RKO (cell line): ENCODE results near the gene GALT.

ENCODE experiments used
- DNase-seq: peaks from one replicate; pipeline ENCODE4 v3.0.0-alpha.2; 2016; ENCODE audit warnings: low spot score

Gene GALT

DNA sequence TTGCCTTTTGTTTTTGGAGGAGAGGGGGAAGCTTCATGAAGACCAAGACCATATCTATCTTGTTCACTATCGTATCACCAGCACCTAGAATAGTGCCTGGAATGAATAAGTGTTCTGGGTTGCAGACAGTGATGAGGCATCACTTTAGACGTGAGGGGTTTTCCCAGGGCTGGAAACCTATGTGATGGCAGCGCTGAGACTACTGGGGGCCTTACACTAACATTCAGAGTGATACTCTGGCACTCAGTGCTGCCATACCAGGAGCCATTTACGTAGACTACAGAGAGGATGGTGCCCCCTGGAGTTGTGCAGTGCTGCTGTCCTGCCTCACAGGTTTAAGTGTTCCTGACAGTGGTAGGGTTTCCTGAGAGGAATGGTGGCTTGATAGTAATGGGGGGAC is 37.7 kb downstream of the GALT start:
- no peak for DNase-seq

DNA sequence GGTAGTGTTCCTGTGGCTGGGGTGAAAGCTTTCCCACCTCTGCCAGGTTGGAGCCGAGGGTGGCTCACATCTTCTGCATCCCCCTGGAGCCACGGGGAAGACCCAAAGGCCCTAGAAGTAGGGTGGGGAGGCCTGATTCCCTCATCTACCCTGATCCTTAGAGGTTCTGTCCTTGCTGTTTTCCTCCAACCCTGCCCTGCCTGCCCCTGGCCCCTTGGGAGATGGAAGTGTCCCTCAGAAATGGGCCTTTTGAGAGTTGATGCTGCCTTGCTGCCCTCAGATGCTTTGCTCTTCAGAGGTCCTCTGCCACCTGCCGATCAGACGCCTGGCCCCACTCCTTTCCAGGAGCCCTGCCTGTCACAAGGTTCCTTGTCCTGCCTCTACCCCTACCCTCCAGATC is 38.3 kb downstream of the GALT start:
- no peak for DNase-seq

DNA sequence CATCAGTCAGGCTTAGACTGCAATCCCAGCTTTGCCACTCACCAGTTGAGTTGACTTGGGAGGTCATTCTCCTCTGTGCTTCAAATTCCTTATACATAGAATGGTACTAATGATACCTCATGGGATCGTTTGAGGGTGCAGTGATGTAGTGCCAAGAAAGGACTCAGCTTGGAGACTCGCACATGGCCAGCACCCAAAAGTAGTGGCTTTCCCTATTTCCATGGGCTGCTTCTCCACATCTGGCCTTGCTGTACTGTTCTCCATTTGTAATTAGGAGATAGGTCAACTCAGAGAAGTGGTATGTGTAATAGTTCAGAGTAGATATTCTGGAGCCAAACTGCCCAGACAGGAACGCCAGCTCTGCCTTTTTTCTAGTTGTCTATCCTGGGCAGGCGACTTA is 39.1 kb downstream of the GALT start:
- no peak for DNase-seq

DNA sequence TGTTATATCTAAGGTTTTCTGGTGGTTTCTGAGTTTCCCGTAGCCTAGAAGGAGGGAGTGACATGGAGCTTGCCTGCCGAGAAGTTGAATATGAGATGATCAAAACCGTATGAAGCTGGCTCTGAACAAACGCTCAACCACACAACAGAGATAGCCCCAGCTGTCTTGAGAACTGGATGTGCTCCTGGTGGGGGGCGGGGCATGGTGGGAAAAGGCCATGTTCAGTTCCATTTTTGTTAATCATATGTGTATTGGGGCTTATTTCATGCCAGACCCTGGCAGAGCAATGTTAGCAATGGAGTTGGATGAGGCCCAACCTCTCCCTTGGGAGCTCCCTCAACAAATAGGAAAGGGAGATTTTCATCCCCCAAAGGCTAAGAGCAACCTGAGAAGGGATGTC is 39.8 kb downstream of the GALT start:
- no peak for DNase-seq

DNA sequence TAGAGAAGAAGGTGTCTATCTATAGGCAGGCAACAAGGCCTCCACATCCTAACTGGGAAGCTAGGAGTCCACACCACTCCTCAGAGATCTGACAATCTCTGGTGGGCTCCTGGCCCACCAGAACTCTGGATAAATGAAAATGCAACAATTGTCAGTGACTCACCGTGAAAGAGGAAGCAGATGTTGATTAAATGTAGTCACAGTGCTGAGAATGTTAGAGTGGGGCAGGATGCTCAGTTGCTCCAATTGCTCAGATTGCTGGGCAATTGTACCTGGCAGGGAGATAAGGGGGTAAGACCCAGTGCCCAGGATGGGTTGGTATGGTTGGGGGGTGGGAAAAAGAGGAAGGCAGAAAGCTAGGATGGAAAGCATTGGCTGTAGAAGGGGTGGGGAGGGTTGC is 40.3 kb downstream of the GALT start:
- no peak for DNase-seq

DNA sequence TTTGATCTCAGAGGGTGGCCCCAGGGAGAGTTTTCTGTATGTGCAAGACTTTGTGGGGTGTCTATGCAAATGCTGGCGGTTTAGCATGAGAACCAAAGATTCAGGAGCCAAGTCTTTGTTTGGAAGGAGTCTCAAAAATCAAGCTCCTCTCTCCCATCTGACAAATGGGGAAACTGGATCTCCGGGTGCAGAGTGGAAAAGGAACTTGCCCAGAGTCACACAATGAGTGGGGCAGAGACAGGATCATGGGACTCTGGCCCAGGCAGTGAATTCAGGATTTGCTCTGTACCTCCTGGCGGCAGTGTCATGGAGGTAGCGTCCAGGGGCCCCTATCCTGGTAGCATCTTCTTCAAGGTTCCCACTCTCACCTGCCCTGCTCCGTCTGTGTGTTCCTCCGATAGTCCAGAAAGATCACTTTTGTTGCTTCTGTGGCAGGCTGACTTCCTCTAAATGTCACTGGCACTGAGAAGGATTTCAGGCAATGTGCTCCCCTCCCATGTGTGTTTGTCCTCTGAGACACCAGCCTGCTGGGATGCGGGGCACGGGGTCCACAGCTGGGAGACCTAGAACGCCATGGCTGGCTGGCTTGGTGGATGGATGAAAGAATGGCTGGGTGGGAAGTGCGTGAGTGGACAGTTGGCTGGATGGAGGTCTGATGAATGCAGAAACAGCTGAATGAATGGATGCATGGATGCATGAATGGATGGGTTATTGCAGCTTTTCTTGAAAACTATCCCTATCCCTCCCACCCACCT is 41.0 kb downstream of the GALT start:
- no peak for DNase-seq

DNA sequence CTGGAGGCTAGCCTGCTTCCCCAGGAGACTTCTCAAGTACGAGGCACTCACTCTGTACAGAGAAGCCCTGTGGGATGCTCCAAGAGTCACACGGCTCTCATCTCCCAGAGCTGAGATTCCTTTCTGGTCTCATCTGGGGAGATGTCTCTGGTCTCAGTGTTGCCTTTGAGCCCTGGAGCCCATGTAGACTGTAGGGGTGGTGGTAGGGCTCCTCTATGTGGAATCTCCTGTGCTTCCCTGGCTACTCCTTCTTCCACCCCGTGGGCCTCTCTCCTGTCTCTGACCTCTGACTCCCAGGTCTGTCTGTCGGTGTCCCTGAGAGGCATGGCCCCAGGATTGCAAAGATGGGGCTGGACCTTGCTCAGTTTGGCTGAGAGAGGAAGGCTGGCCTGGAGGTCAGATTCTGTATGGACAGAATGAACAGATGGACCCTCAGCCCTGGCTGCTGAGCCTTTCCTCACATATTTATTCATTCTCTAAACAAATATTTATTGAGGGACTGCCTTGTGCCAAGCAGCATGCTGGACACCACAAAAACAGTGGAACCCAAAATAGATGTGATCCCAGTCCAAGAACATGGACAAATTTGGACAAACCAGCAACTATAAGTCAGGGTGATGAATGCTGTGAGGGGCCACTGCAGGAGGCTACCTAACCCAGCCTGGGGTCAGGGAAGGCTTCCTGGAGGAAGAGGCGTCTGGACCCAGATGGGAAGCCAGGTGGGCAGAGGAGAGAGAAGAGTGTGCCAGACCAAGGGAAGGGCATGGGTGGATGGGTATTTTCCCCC is 42.0 kb downstream of the GALT start:
- no peak for DNase-seq

DNA sequence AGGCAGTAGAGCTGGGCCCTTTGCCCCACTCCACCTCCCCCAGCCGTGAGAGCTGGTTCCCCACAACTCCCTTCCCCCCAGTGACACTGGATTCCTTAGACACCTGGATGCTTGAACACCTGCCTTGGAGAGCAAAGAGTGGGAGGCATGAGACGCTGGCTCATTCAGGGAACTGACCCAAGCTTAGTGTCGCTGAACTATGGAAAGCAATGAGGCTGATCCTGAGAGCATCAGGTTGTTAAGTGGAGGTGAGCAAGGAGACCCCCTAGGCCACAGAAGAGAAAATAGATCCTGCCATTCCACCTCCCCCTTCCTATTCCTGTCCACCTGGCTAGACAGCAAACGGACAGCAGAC is 42.6 kb downstream of the GALT start:
- no peak for DNase-seq

DNA sequence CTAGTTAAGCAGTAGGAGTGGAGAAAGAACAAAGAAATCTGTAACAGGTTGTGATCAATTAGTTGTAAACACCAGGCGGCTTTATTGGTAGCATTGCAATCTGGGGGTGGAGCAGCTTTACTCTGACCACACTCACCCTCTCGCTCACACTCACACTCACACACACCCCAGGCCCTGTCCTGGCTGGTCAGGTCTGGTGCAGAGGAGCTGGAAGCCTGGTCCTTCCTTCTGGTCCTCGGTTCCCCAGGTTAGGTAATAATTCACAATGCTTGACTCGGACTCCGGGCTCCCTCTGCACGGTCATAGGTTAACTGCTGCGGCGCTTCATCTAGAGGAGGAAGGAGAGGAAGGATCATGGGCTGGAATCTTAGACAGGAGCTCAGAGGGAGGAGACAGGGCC is 43.0 kb downstream of the GALT start:
- no peak for DNase-seq

DNA sequence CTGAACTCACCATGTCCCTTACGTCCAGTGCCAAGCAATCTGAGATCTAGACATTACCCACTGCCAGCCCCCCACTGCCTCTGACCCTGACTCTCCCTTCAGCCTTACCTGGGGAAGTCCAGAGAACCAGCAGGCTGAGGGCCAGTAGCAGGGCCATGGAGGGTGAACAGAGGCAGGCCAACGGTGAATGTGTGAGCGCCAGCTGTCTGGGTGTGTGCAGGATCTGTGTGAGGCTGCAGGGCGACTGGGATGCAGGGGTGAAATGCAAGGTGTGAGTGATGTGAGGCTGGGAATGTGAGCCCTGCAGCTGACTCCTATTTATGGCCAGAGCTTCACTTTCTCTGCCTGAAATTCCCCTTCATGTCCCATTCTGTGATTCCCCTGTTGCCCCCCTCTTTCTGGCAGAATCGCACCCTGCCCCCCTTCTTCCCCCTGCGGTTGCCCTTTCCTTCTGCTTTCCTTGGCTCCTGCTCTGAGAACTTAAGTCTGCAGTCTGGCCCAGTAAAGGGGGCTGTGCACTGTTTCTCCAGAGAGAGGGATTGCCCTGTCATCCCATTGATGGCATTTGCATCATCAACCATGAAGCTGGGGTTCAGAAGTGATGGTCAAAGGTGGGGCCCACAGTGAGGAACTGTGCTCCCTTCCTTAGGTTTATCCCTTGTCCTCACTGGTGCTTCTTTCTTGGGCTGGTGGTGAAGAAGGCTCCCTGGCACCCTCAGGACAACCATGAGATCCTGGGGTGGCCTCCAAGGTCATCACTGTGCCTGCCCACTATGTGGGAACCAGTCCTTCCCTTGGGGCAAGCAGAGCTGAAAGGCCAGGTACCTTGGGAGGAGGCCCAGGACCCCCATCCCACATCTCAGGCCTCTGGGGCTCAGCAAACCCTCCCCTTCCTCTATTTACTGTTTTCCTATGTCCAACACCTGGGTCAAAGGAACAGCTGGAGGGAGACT is 44.8 kb downstream of the GALT start, which contains the start of gene CCL19:
CCL19 (minus strand) TSS at position 294 of the 953 bp plus-strand sequence; CDS start at position 157, 137 bp downstream.
- DNase-seq, result no peak

DNA sequence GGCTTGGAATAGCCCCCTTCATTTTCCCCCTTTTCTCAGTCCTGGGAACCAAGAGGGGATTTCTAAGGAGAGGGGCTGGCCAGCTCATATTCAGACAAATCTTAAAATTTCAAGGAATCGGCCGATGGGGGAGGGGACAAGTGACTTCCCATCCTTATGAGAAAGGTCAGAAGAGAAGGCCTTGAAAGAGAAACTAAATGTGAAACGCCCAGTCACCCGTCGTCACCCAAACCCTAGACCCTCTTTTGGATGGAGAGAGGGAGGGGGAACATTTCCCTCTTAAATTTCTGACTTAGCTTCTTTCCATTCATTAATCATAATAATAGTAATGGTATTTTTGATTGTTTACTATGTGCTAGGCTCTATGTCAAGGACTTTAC is 45.5 kb downstream of the GALT start:
- no peak for DNase-seq

DNA sequence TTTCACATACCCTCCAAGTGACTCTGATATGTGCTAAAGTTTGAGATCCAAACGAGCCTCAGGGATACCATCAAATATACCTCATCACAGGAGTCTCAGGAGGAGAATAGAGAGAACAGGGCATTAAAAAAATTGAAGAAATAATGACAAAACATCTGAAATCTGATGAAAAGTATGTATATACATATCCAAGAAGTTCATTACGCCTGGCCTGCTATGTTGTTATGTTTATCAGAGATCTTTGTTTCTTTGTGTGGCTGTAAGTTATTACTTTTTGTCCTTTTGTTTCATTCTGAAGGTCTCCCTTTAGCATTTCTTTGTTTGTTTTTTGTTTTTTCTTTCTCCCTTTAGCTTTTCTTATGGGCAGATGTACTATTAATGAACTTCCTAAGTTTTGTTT is 47.1 kb downstream of the GALT start:
- no peak for DNase-seq

DNA sequence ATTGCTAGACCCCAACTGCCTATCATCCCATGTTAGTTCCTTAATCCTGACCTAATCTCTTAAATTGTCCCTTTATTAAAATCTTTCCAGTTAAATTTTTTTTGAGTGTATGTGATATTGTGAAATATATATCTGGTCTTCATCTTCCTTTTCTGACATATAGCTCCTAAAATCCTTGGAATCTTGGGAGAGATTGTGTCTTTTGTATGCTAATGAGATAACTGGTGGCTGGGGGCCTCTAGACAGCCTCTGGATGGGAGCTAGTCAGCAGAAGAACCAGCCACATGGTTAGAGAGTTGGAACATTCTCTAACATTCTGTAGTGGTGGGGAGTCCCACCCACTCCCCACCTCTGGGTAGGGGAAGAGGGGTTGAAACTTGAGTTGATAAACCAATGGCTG is 48.3 kb downstream of the GALT start:
- no peak for DNase-seq
